Right atrium auricular region (tissue), 2 donors: ENCODE results near the gene PDGFRB. TPM values are rescaled to one million over a fixed set of nuclear protein-coding genes. Genes with fewer than 3 reads are reported as not detected.

ENCODE experiments used
- DNase-seq: peaks from one replicate; pipeline ENCODE4 v3.0.0-alpha.2; 2019; ENCODE audit warnings: low spot score
- H3K27ac ChIP-seq, 2 donors: fragments of 200-600 bp; sonication (generic); 1 replicate in 1 of 2; 2 replicates in 1 of 2; pipeline ENCODE4 v1.5.1; 2016 to 2019
- H3K27me3 ChIP-seq, 2 donors: fragments of 200-600 bp; sonication (generic); one replicate each; pipeline versions ENCODE4 v1.5.1 to v1.6.0; 2017 to 2019
- H3K36me3 ChIP-seq: fragments of 200-600 bp; sonication (generic); one replicate; pipeline ENCODE4 v1.5.1; 2016
- H3K4me1 ChIP-seq, 2 donors: fragments of 200-600 bp; sonication (generic); one replicate each; pipeline versions ENCODE4 v1.5.1 to v1.6.0; 2017 to 2019
- H3K4me3 ChIP-seq, 2 donors: fragments of 200-600 bp; sonication (generic); 1 replicate in 1 of 2; 2 replicates in 1 of 2; pipeline ENCODE4 v1.5.1; 2017 to 2019; ENCODE audit warnings: mild to moderate bottlenecking in 1 of 2, moderate library complexity in 1 of 2
- H3K9me3 ChIP-seq, 2 donors: fragments of 200-600 bp; sonication (generic); one replicate each; pipeline ENCODE4 v1.5.1; 2019
- total RNA-seq, 2 donors: library from RNA; depleted of rRNA; stranded (reverse); fragments of >200 nt; gene quantifications; one replicate each; pipeline ENCODE4 v1.1.0, GENCODE V29; 2016
- TF ChIP-seq, protein P1 (sequence below), 2 donors: fragments of 200-600 bp; sonication (generic); IDR thresholded peaks; one replicate each; pipeline ENCODE4 v1.5.1; 2019; ENCODE audit warnings: antibody characterized with exemption in 2 of 2

The PDGFRB gene
- total RNA-seq, 2 donors from 2014 or later, result 68.3 to 68.7 TPM

DNA sequence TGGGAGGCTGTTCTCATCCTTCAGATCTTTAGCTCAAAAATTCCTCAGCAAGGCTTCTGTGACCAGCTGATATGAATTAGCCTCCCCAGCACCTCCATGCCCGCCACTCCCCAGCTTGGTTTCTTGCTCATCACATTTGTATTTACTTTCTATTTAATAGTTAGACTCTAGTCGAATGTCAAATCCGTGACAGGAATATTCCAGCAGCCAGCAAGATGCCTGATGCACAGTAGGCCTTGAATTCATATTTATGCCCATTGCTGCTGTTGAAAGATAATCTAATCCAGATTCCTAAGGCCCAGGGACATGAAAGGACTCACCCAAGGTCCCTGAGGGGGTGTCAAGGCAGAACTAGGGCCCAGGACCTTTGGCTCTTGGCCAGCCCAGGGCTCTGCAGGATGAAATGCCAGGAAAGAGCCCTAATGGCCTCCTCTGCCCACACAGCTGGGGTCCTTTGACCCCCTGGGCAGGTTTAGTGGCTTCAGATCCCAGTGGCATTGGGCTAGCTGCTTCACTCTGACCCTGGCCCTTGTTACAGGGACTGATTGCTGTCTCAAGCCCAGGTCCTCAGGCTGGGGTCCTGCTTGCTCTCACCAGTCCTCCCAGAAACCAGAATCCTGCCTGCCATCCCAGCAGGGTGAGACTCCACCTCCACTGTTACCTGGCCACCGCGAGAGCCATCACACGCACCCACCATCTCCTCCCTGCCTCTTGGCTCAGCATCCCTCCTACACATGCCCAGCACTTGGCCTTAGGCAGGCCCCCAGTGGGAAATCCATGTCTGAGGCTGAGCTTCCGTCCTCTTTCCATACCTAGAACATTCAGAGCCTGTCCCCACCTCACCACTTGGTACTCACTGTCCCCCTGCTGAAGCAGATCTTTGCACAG is 76.6 kb downstream of the PDGFRB start:
- peak; percentile 47 for DNase-seq

DNA sequence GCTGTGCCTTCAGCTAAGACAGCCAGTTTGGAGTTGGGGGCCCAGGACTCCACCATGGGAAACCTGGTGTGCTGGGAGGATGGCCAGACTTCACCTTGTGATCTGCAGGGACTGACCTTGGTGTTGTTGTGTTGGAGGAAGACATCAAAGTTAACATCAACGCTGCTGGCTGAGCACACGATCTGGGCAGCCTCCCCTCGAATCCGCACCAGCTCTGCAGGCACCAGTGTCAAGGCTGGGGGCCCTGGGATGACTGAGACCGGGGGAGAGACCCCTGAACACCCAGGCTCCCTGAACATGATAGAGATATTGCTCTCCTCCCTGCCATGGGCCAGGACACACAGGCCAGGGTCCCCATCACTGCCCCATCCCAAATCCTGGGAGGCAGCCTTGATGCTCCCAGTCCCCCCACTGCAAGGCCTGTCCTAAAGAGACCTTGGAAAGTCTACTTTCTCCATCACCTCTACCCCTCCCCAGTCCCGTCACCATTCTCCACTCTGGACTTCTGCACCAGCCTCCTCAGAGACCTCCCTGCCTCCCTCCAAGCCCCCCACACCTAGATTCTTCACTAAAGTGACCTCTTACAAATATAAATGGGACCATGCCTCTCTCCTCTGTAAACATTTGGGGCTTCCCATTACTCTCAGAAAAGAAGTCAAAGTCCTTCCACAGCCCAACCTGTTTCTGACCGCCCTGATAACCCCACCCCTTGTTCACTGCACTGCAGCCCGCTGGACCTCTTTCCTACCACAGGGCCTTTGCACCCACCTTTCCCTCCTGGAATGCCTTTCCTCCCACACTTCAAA is 77.4 kb downstream of the PDGFRB start:
- no peak overlapping the region for H3K4me3 ChIP-seq
- TF ChIP-seq, protein P1, sequence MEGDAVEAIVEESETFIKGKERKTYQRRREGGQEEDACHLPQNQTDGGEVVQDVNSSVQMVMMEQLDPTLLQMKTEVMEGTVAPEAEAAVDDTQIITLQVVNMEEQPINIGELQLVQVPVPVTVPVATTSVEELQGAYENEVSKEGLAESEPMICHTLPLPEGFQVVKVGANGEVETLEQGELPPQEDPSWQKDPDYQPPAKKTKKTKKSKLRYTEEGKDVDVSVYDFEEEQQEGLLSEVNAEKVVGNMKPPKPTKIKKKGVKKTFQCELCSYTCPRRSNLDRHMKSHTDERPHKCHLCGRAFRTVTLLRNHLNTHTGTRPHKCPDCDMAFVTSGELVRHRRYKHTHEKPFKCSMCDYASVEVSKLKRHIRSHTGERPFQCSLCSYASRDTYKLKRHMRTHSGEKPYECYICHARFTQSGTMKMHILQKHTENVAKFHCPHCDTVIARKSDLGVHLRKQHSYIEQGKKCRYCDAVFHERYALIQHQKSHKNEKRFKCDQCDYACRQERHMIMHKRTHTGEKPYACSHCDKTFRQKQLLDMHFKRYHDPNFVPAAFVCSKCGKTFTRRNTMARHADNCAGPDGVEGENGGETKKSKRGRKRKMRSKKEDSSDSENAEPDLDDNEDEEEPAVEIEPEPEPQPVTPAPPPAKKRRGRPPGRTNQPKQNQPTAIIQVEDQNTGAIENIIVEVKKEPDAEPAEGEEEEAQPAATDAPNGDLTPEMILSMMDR (IDR thresholded peaks at IDR 0.05), result no peak
- peak; percentile 23 for DNase-seq
- no peaks in the 10 kb centered on the region for H3K36me3 ChIP-seq
- H3K27me3 ChIP-seq, result no peaks in the 10 kb centered on the region
- H3K9me3 ChIP-seq, result no peaks in the 10 kb centered on the region
- H3K27ac ChIP-seq, result no peak overlapping the region
- H3K4me1 ChIP-seq, result peaks cover 0 to 9% of the 10 kb centered on the region in 2 donors

More for the DNA sequence above, 76.6 kb downstream of the PDGFRB start:
- Histone ChIP-seq H3K36me3 (no peaks in the 10 kb centered on the region), H3K4me3 (no peak overlapping the region), H3K27me3 (no peaks in the 10 kb centered on the region), H3K4me1 (peaks cover 0 to 9% of the 10 kb centered on the region in 2 donors), H3K27ac (no peak overlapping the region), H3K9me3 (no peaks in the 10 kb centered on the region)
- TF ChIP-seq, protein P1 (IDR thresholded peaks at IDR 0.05), result no peak

- Histone ChIP-seq H3K27ac (no peak overlapping the region), H3K36me3 (no peaks in the 10 kb centered on the region), H3K4me3 (no peak overlapping the region), H3K9me3 (no peaks in the 10 kb centered on the region), H3K4me1 (peaks cover 0 to 9% of the 10 kb centered on the region in 2 donors), H3K27me3 (no peaks in the 10 kb centered on the region)
- peak; percentile 23 for DNase-seq
- TF ChIP-seq, protein P1 (IDR thresholded peaks at IDR 0.05), result no peak
Measured at GRCh38 chr5:150077060-150077459, 78.6 kb downstream of the PDGFRB start.

- TF ChIP-seq, protein P1 (IDR thresholded peaks at IDR 0.05), result no peak
- Histone ChIP-seq H3K9me3 (no peaks in the 10 kb centered on the region), H3K4me1 (no peaks in the 10 kb centered on the region), H3K4me3 (no peak overlapping the region), H3K27ac (no peak overlapping the region), H3K36me3 (no peaks in the 10 kb centered on the region), H3K27me3 (no peaks in the 10 kb centered on the region)
- DNase-seq, result peak; percentile 50
Measured at GRCh38 chr5:150075806-150076205, 79.8 kb downstream of the PDGFRB start.

- H3K9me3 ChIP-seq, result no peaks in the 10 kb centered on the region
- no peak overlapping the region for H3K27ac ChIP-seq
- no peak overlapping the region for H3K4me3 ChIP-seq
- DNase-seq, result peak; percentile 26
- TF ChIP-seq, protein P1 (IDR thresholded peaks at IDR 0.05), result no peak
- no peaks in the 10 kb centered on the region for H3K4me1 ChIP-seq
- no peaks in the 10 kb centered on the region for H3K36me3 ChIP-seq
- H3K27me3 ChIP-seq, result no peaks in the 10 kb centered on the region
Measured at GRCh38 chr5:150075233-150075632, 80.4 kb downstream of the PDGFRB start.
